EH (cell line): Measurements from ENCODE around the gene NOXA1.
"Not testable (repeated sequence)": the region's sequence is repeated elsewhere in the genome, so short reads cannot be mapped to it uniquely, and the experiment has no call there.

Source experiments
- DNase-seq: peaks from one replicate; pipeline ENCODE4 v3.0.0-alpha.2; 2015; ENCODE audit warnings: low read depth

NOXA1 gene

GRCh38 chr9:137465000-137465719 is 42.0 kb downstream of the NOXA1 start:
- DNase-seq: no peak

GRCh38 chr9:137465720-137466388 is 42.7 kb downstream of the NOXA1 start:
- no peak for DNase-seq

GRCh38 chr9:137466389-137467085 is 43.3 kb downstream of the NOXA1 start:
- DNase-seq: not testable (repeated sequence)

- DNase-seq: no peak
These were observed 44.0 kb downstream of the NOXA1 start for GRCh38 chr9:137467161-137467581.

- DNase-seq: no peak
These were observed 44.7 kb downstream of the NOXA1 start for GRCh38 chr9:137467896-137468295.

GRCh38 chr9:137470785-137471184 is 47.6 kb downstream of the NOXA1 start:
- no peak for DNase-seq

GRCh38 chr9:137474271-137474670 is 51.1 kb downstream of the NOXA1 start:
- no peak for DNase-seq

- DNase-seq: no peak
These were observed 52.5 kb downstream of the NOXA1 start for GRCh38 chr9:137475666-137476065.

GRCh38 chr9:137476856-137477255 is 53.7 kb downstream of the NOXA1 start:
- DNase-seq: no peak

GRCh38 chr9:137477778-137478612 is 54.8 kb downstream of the NOXA1 start:
- no peak for DNase-seq

GRCh38 chr9:137478613-137478961 is 55.4 kb downstream of the NOXA1 start:
- no peak for DNase-seq

GRCh38 chr9:137478962-137479861 is 56.0 kb downstream of the NOXA1 start:
- DNase-seq: peak; percentile 41

- DNase-seq: no peak
These were observed 56.9 kb downstream of the NOXA1 start for GRCh38 chr9:137479892-137480685.

GRCh38 chr9:137480686-137481683 is 57.8 kb downstream of the NOXA1 start:
- no peak for DNase-seq

GRCh38 chr9:137482094-137482781 is 59.0 kb downstream of the NOXA1 start:
- DNase-seq: peak; percentile 87
